Ascending aorta (tissue), 2 donors: ENCODE data around the gene PLA2G7. TPM values are rescaled to one million over a fixed set of nuclear protein-coding genes. Genes with fewer than 3 reads are reported as not detected.
"Not testable (repeated sequence)": the region's sequence is repeated elsewhere in the genome, so short reads cannot be mapped to it uniquely, and the experiment has no call there.

Experiments
- DNase-seq, 2 donors: peaks; one replicate each; pipeline ENCODE4 v3.0.0-alpha.2; 2019; ENCODE audit warnings: low spot score in 2 of 2
- H3K27ac ChIP-seq, 2 donors: fragments of 200-600 bp; sonication (generic); one replicate each; pipeline ENCODE4 v1.5.1; 2016 to 2017; ENCODE audit warnings: mild to moderate bottlenecking in 1 of 2
- H3K27me3 ChIP-seq: fragments of 200-600 bp; sonication (generic); one replicate; pipeline ENCODE4 v1.5.1; 2017
- H3K36me3 ChIP-seq, 2 donors: fragments of 200-600 bp; sonication (generic); one replicate each; pipeline ENCODE4 v1.5.1; 2016
- H3K4me1 ChIP-seq, 2 donors: fragments of 200-600 bp; sonication (generic); one replicate each; pipeline ENCODE4 v1.5.1; 2016 to 2017; ENCODE audit warnings: mild to moderate bottlenecking in 1 of 2
- H3K4me3 ChIP-seq, 2 donors: fragments of 200-600 bp; sonication (generic); one replicate each; pipeline ENCODE4 v1.5.1; 2016 to 2017; ENCODE audit warnings: mild to moderate bottlenecking in 1 of 2
- H3K9me3 ChIP-seq, 2 donors: fragments of 200-600 bp; sonication (generic); one replicate each; pipeline ENCODE4 v1.5.1; 2016
- CTCF ChIP-seq, 3 experiments: fragments of 200-600 bp in 2 of 3; fragments of 450-650 bp in 1 of 3; sonication (generic) in 2 of 3; IDR thresholded peaks; one replicate each; pipeline ENCODE4 v1.5.1; 2016 to 2019; ENCODE audit warnings: antibody characterized with exemption in 3 of 3, mild to moderate bottlenecking in 1 of 3, moderate library complexity in 1 of 3
- intact Hi-C: fragments of 100-400 bp; cut with DNase I; formaldehyde crosslinking; loops from one replicate; pipeline ENCODE4 v1.15.1; 2023
- total RNA-seq: library from RNA; depleted of rRNA; stranded (reverse); fragments of >200 nt; gene quantifications from one replicate; pipeline ENCODE4 v1.1.0, GENCODE V29; 2016

The PLA2G7 gene
- total RNA-seq, 1 donor from 2014 or later, result 2.1 TPM

DNA sequence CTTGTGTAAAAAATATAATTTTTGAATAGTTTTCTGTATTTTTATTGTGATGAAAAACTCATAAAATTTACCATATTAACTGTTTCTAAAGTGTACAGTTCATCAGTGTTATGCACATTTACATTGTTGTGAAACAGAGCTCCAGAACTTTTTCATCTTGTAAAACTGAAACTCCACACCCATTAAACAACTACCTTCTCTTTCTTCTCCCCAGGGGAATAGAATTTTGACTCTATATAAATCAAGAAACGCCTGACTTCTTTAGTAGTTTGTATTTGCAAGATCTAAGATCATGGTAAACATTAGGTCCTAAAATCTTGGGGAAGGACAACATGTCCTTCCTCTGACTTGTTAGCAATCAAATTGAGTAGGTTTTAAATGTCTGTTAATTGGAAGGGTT lies 20.7 kb upstream of the PLA2G7 start:
- intact Hi-C loops, result no loop called here
- Histone ChIP-seq H3K9me3 (no peaks in the 10 kb centered on the region), H3K4me3 (no peak overlapping the region), H3K27me3 (no peaks in the 10 kb centered on the region), H3K4me1 (no peaks in the 10 kb centered on the region), H3K27ac (no peak overlapping the region), H3K36me3 (no peaks in the 10 kb centered on the region)
- TF ChIP-seq CTCF (IDR thresholded peaks at IDR 0.05), result no peak
- DNase-seq, result no peak

DNA sequence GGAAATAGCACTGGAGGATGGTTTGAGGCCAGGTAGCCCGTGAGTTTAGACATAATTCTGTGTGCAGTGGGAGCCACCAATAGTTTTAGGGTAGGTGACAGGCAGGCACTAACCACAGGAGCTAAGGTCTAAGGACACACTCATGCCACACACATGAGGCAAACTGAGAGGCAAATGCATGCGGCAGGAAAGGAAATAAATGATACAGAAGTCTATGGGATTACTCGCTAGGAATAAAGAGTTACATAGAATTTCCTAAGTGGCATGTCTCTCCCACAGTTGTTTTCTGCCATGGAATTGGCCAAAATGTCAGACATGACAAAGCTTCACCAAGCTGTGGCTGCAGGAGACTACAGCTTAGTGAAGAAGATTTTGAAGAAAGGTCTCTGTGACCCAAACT lies 16.5 kb upstream of the PLA2G7 start:
- H3K27ac ChIP-seq, result no peak overlapping the region
- no peaks in the 10 kb centered on the region for H3K4me1 ChIP-seq
- DNase-seq, result no peak
- H3K27me3 ChIP-seq, result no peaks in the 10 kb centered on the region
- no peak for TF ChIP-seq CTCF (IDR thresholded peaks at IDR 0.05)
- H3K4me3 ChIP-seq, result no peak overlapping the region
- H3K9me3 ChIP-seq, result no peaks in the 10 kb centered on the region
- intact Hi-C loops, result no loop called here
- H3K36me3 ChIP-seq, result no peaks in the 10 kb centered on the region

DNA sequence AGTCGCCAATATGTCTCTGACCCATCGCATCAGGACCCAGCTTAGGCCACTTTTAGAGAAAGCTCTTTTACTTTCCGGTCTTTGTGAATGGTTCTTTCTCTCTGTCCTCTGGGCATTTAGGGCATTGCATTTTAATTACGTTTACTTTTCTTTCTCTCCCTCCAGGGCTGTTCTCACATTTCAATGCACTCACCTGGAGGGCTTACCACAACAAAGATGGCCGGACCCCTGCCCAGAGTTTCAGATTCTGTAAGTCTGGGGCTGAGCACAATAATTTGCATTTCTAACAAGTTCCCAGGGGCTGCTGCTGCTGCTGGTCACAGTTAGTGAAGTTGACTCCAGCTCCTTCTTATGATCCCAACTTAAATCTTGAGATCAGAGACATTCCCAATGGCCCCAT lies 14.6 kb upstream of the PLA2G7 start:
- no peak for DNase-seq
- intact Hi-C loops, result no loop called here
- H3K27ac ChIP-seq, result no peak overlapping the region

DNA sequence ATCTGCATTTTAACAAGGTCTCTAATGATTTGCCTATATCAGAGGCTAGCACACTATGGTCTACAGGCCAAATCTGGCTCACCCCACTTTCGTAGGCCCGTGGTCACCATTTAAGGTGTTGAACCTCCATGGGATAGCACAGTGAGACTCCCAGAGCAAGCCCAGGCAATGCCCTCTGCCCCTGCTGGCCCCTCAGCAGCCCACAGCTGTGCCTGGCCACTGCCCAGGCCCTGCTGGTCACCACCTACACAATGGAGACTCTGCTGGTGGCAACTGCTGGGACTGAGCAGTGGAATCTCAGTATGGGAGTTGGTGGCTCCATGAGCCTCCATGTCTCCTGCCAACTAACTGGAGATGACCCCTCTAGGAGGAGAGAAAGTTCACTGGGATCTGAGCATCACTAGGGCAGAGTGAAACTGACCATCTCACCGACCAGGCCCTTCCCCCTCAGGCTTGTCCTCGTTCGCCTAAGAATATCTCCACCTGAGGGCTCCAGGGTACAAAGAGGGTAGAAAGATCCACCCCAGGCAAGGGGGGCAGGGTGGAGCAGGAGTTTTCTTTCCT lies 13.8 kb upstream of the PLA2G7 start:
- no peak overlapping the region for H3K4me3 ChIP-seq
- no peak for TF ChIP-seq CTCF (IDR thresholded peaks at IDR 0.05)
- no peaks in the 10 kb centered on the region for H3K4me1 ChIP-seq
- intact Hi-C loops, result no loop called here
- H3K36me3 ChIP-seq, result no peaks in the 10 kb centered on the region
- H3K9me3 ChIP-seq, result no peaks in the 10 kb centered on the region
- H3K27ac ChIP-seq, result no peak overlapping the region
- H3K27me3 ChIP-seq, result no peaks in the 10 kb centered on the region
- DNase-seq, result no peak

More for the DNA sequence above, 14.6 kb upstream of the PLA2G7 start:
- TF ChIP-seq CTCF (IDR thresholded peaks at IDR 0.05), result no peak
- Histone ChIP-seq H3K27me3 (no peaks in the 10 kb centered on the region), H3K36me3 (no peaks in the 10 kb centered on the region), H3K9me3 (no peaks in the 10 kb centered on the region), H3K4me1 (no peaks in the 10 kb centered on the region), H3K4me3 (no peak overlapping the region)

DNA sequence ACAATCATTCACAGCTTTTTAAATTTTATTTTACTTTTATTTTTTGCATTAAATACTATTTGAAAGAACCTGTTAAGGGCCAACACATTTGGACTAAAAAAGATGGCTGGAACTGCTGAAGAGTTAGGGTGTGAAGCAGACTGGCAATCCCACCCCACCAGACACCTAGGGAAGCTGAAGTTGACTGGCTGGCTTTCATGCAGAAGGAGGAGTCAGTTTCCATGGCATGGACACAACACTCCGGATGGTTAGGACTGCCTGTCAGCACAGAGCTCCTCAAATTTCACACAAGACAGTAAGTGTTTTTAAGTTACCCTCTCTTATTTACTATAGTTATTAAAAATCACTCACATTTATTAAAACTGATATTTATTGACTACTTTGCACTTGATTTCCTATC lies 11.5 kb upstream of the PLA2G7 start, which contains the start of gene ANKRD66:
ANKRD66 (plus strand) TSS at position 238 of the 400 bp plus-strand sequence. CDS start 5,016 bp downstream, outside the sequence.
- no peak for DNase-seq
- Histone ChIP-seq H3K4me3 (no peak within 1 kb of the TSS), H3K36me3 (no peaks in the 10 kb centered on the region), H3K9me3 (no peaks in the 10 kb centered on the region), H3K27me3 (no peaks in the 10 kb centered on the region), H3K4me1 (no peaks in the 10 kb centered on the region), H3K27ac (no peak within 1 kb of the TSS)
- intact Hi-C loops, result no loop called here
- no peak for TF ChIP-seq CTCF (IDR thresholded peaks at IDR 0.05)

- no peak overlapping the region for H3K4me3 ChIP-seq
- no peak for TF ChIP-seq CTCF (IDR thresholded peaks at IDR 0.05)
These were observed 10.8 kb upstream of the PLA2G7 start for GRCh38 chr6:46745973-46746372.

DNA sequence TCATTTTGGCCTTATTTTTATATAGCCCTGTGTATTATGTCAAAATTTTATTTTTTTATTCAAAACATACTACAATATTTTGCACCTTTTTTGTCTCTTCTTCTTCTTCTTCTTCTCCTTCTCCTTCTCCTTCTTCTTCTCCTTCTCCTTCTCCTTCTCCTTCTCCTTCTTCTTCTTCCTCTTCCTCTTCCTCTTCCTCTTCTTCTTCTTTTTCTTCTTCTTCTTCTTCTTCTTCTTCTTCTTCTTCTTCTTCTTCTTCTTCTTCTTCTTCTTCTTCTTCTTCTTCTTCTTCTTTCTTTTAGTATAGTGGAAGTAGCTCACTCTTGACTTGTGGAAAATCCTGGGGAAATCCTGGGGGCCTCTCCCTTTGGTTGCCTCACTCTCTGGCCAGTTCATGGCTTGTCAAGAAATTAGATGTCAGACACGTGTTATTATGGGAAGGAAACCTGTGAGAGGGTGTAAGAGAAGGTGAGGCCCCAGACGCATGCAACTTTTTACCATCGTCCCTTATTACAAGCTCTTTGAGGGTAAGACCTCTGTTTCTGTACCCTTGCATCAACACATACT lies 9.1 kb upstream of the PLA2G7 start:
- H3K4me3 ChIP-seq, H3K27me3 ChIP-seq: not testable (repeated sequence)

More at GRCh38 chr6:46745973-46746372, 10.8 kb upstream of the PLA2G7 start:
- no peak for DNase-seq
- H3K4me1 ChIP-seq, result no peaks in the 10 kb centered on the region
- intact Hi-C loops, result no loop called here
- no peaks in the 10 kb centered on the region for H3K36me3 ChIP-seq
- H3K27me3 ChIP-seq, result no peaks in the 10 kb centered on the region
- no peaks in the 10 kb centered on the region for H3K9me3 ChIP-seq
- H3K27ac ChIP-seq, result no peak overlapping the region

More for the DNA sequence above, 9.1 kb upstream of the PLA2G7 start:
- intact Hi-C loops, H3K27ac ChIP-seq, H3K9me3 ChIP-seq, H3K4me1 ChIP-seq, DNase-seq, H3K36me3 ChIP-seq: not testable (repeated sequence)
